Measurements from ENCODE around the gene UBE2G2.

UBE2G2 gene

GRCh38 chr21:44723177-44724131, 78.2 kb downstream of the UBE2G2 start:
- DNase-seq: no peak

GRCh38 chr21:44722731-44723130, 78.9 kb downstream of the UBE2G2 start:
- DNase-seq: peak in 1 of 2 experiments; percentile 39

GRCh38 chr21:44720170-44720569, 81.5 kb downstream of the UBE2G2 start:
- DNase-seq: no peak

Data from NCI-H524 (cell line).